K562 (cell line): ENCODE data around the gene IL17RA. TPM values are rescaled to one million over a fixed set of nuclear protein-coding genes. Genes with fewer than 3 reads are reported as not detected.

Experiments
- ATAC-seq: fragments of 200-7000 bp; cut with Tn5 transposase; 3 replicates; pipeline ENCODE4 v1.9.1; 2020; ENCODE audit warnings: moderate library complexity
- BruUV-seq: library from RNA; stranded (reverse); fragments of 400-500 nt; replicated peaks from 2 replicates; lab custom pipeline; 2021; lab: Mats Ljungman, UMichigan
- CTCF ChIA-PET: fragments of 300-600 bp; formaldehyde crosslinking; extraction: SDS; loops from one replicate; lab custom pipeline; 2021; ENCODE audit warnings: low intra/inter-chr PET ratio; lab: Yijun Ruan, JAX
- POLR2A ChIA-PET: fragments of 300-600, 350-650 bp; sonication (Branson Sonifier 250); formaldehyde crosslinking; extraction: SDS; loops from one replicate; lab custom pipeline; 2021; ENCODE audit warnings: antibody characterized with exemption, inconsistent platforms; lab: Yijun Ruan, JAX
- DNase-seq, 4 experiments: peaks; one replicate each; pipeline versions ENCODE4 v3.0.0 to v3.0.0-alpha.2; 2011 to 2018; ENCODE audit warnings: low spot score in 3 of 4, mixed read lengths in 3 of 4; ENCODE audit errors: extremely low read depth in 1 of 4
- FAIRE-seq: peaks from 2 replicates; lab custom pipeline; 2011; peaks lifted over from hg19 to GRCh38; lab: Jason Lieb, UNC
- H2AFZ ChIP-seq: 2 replicates; pipeline ENCODE4 v1.6.0; 2011; ENCODE audit warnings: low read depth, low read length, control low read depth, inconsistent platforms
- H3K27ac ChIP-seq: fragments of 200-600 bp; 3 replicates; pipeline ENCODE4 v1.8.0; 2011; ENCODE audit warnings: low read depth, mild to moderate bottlenecking, control low read depth, inconsistent platforms, low read length, moderate library complexity, mixed read lengths; ENCODE audit errors: extremely low read depth
- H3K27me3 ChIP-seq, 2 experiments: fragments of 300-600 bp in 1 of 2; 2 replicates in 1 of 2; 3 replicates in 1 of 2; pipeline versions ENCODE4 v1.6.0 to v1.8.0; 2011; ENCODE audit warnings: inconsistent platforms in 2 of 2, low read length in 2 of 2, mild to moderate bottlenecking in 1 of 2, mixed read lengths in 1 of 2, moderate library complexity in 1 of 2; ENCODE audit not compliant: control insufficient read depth in 2 of 2, insufficient read depth in 2 of 2
- H3K36me3 ChIP-seq: fragments of 300-600 bp; 3 replicates; pipeline ENCODE4 v1.8.0; 2011; ENCODE audit warnings: mild to moderate bottlenecking, low read length, inconsistent platforms; ENCODE audit not compliant: control insufficient read depth, insufficient read depth
- H3K4me1 ChIP-seq, 2 experiments: fragments of 200-600 bp in 1 of 2; replicated peaks in 1 of 2; 2 replicates in 1 of 2; 3 replicates in 1 of 2; pipeline versions ENCODE4 v1.5.1 to v1.8.0; 2011; ENCODE audit warnings: inconsistent platforms in 2 of 2, low read length in 2 of 2, mild to moderate bottlenecking in 1 of 2, mixed read lengths in 1 of 2, moderate library complexity in 1 of 2; ENCODE audit not compliant: control insufficient read depth in 2 of 2, insufficient read depth in 2 of 2
- H3K4me2 ChIP-seq: 2 replicates; pipeline ENCODE4 v1.6.1; 2011; ENCODE audit warnings: low read length, control low read depth, inconsistent platforms, mixed read lengths; ENCODE audit not compliant: insufficient read depth
- H3K4me3 ChIP-seq: fragments of 200-600 bp; sonication (generic), shearing (Covaris generic); 2 replicates; pipeline ENCODE4 v1.5.1; 2016; ENCODE audit warnings: control low read depth, inconsistent platforms
- H3K79me2 ChIP-seq: fragments of 200-600 bp; 3 replicates; pipeline ENCODE4 v1.8.0; 2011; ENCODE audit warnings: low read length, inconsistent platforms; ENCODE audit not compliant: control insufficient read depth, insufficient read depth
- H3K9ac ChIP-seq, 2 experiments: 2 replicates each; pipeline versions ENCODE4 v1.6.0 to v1.6.1; 2011; ENCODE audit warnings: low read depth in 2 of 2, low read length in 2 of 2, control low read depth in 1 of 2, inconsistent platforms in 1 of 2, mild to moderate bottlenecking in 1 of 2, mixed read lengths in 1 of 2; ENCODE audit not compliant: insufficient read depth in 1 of 2
- H3K9me1 ChIP-seq: one replicate; pipeline ENCODE4 v1.6.0; 2011; ENCODE audit warnings: inconsistent platforms, mild to moderate bottlenecking, low read length, moderate library complexity; ENCODE audit not compliant: control insufficient read depth, insufficient read depth
- H3K9me3 ChIP-seq: replicated peaks from 2 replicates; pipeline ENCODE4 v1.5.1; 2011; ENCODE audit warnings: low read depth, low read length, inconsistent platforms; ENCODE audit not compliant: control insufficient read depth, insufficient read depth
- H4K20me1 ChIP-seq: replicated peaks from 2 replicates; pipeline ENCODE4 v1.6.1; 2011; ENCODE audit warnings: low read length, inconsistent platforms, mixed read lengths; ENCODE audit not compliant: control insufficient read depth, insufficient read depth
- JUNB ChIP-seq: fragments of 450-650 bp; formaldehyde crosslinking; conservative IDR thresholded peaks from 2 replicates; pipeline ENCODE4 v1.4.0; 2020; ENCODE audit warnings: mild to moderate bottlenecking
- NCOA4 ChIP-seq: fragments of 450-650 bp; IDR thresholded peaks from 2 replicates; pipeline ENCODE4 v1.6.1; 2018; ENCODE audit warnings: mild to moderate bottlenecking; ENCODE audit not compliant: partially characterized antibody
- NFIC ChIP-seq: fragments of 450-650 bp; IDR thresholded peaks from 2 replicates; pipeline ENCODE4 v1.6.1; 2017; ENCODE audit warnings: mild to moderate bottlenecking, inconsistent platforms
- TAF9B ChIP-seq: fragments of 450-650 bp; IDR thresholded peaks from 2 replicates; pipeline ENCODE4 v1.6.1; 2018; ENCODE audit warnings: mild to moderate bottlenecking; ENCODE audit not compliant: partially characterized antibody
- THRAP3 ChIP-seq: fragments of 450-650 bp; IDR thresholded peaks from 2 replicates; pipeline ENCODE4 v1.6.1; 2016; ENCODE audit warnings: mild to moderate bottlenecking, inconsistent platforms, borderline replicate concordance
- ZKSCAN1 ChIP-seq: fragments of 150-350 bp; IDR thresholded peaks from 2 replicates; pipeline ENCODE4 v1.6.1; 2016; ENCODE audit warnings: low read depth, low read length
- ZNF165 ChIP-seq: fragments of 250-450 bp; sonication (Bioruptor Pico); IDR thresholded peaks from 2 replicates; pipeline ENCODE4 v1.4.0; 2020; ENCODE audit warnings: borderline replicate concordance
- ZNF395 ChIP-seq: fragments of 200-800 bp; sonication (Bioruptor generic); IDR thresholded peaks from 2 replicates; pipeline ENCODE4 v1.6.1; 2017; ENCODE audit warnings: missing genetic modification characterization, missing compliant biosample characterization
- ZNF431 ChIP-seq: sonication (generic); formaldehyde crosslinking; IDR thresholded peaks from 2 replicates; pipeline ENCODE4 v1.8.0; 2022; ENCODE audit warnings: mild to moderate bottlenecking, missing genetic modification reagents
- WGBS: fragments of 100-300 bp; shearing (Covaris generic); methylation state at CpG from one replicate; pipeline ENCODE4 v1.1.6; 2016; ENCODE audit warnings: low coverage, mixed read lengths; ENCODE audit not compliant: insufficient coverage; ENCODE audit errors: missing lambda C conversion rate; 5-methylcytosine and 5-hydroxymethylcytosine counted together
- in situ Hi-C: fragments of 300-500 bp; cut with MboI; formaldehyde crosslinking; loops from 4 replicates; pipeline ENCODE4 v1.15.0; 2018; ENCODE audit warnings: inconsistent platforms, mixed read lengths
- intact Hi-C: fragments of 100-400 bp; cut with micrococcal nuclease; formaldehyde crosslinking; loops from 2 replicates; pipeline ENCODE4 v1.14.2; 2022
- polyA plus RNA-seq, 8 experiments: library from polyadenylated mRNA; depleted of rRNA in 4 of 8; stranded (reverse) in 5 of 8; unstranded in 3 of 8; fragments of >200 nt; fragmentation: Nextera tagmentation in 2 of 8; fragmentation: Illumina TruSeq in 1 of 8; extraction: Ambion mirVana in 2 of 8; extraction: Trizol in 1 of 8; gene quantifications; 2 replicates each; pipeline versions ENCODE4 v1.2.1 to v1.2.3, GENCODE V29; 2011 to 2014; ENCODE audit warnings: inconsistent platforms in 1 of 8, missing spikeins in 1 of 8
- total RNA-seq, 7 experiments: library from RNA; depleted of rRNA in 6 of 7; stranded (reverse); fragments of >200 nt in 6 of 7; fragmentation: Illumina TruSeq in 2 of 7; extraction: Trizol in 2 of 7; gene quantifications; 2 replicates each; pipeline versions ENCODE4 v1.2.1 to v1.2.3, GENCODE V29; 2011 to 2021; ENCODE audit warnings: low replicate concordance in 1 of 7
- TF ChIP-seq, protein P1 (sequence below): IDR thresholded peaks from 3 replicates; pipeline ENCODE4 v1.6.1; 2011; ENCODE audit warnings: borderline replicate concordance, mild to moderate bottlenecking; ENCODE audit not compliant: insufficient read length, insufficient read depth
- TF ChIP-seq, protein P2 (sequence below): sonication (generic); formaldehyde crosslinking; IDR thresholded peaks from 2 replicates; pipeline ENCODE4 v1.8.1; 2022; ENCODE audit warnings: missing genetic modification reagents

IL17RA gene
- total and polyA plus RNA-seq, 9 of the 15 experiments (the other 6 are each of a cell fraction or from before 2014, with no cell fraction given), result 0.17 to 11.8 (median 3.7) TPM

- POLR2A ChIA-PET, result no interaction called here
- FAIRE-seq (no peak), ATAC-seq (no peak), DNase-seq (no peak)
- Histone ChIP-seq H3K36me3 (0 out of 3 replicates have a peak, but pooled peaks cover 4% of the 10 kb centered on the region), H4K20me1 (peaks cover 14% of the 10 kb centered on the region), H3K4me2 (no peak overlapping the region), H3K9me1 (no peaks in the 10 kb centered on the region), H3K4me3 (no peak overlapping the region), H3K27ac (no peak overlapping the region), H3K79me2 (no peaks in the 10 kb centered on the region), H3K9me3 (no peaks in the 10 kb centered on the region), H3K4me1 (peaks cover 0 to 5% of the 10 kb centered on the region in 2 experiments; a peak in 1 of 5 replicates), H3K27me3 (peaks cover 22 to 48% of the 10 kb centered on the region in 2 experiments), H3K9ac (no peak overlapping the region), H2AFZ (no peak overlapping the region)
- no TSS peak for BruUV-seq
- in situ Hi-C loops (no loop called here), intact Hi-C loops (no loop called here)
- 3% methylated on average over 13 of the region's 13 CpGs for WGBS
- CTCF ChIA-PET, result no interaction called here
- TF ChIP-seq NFIC, result peak; percentile 40; the same call in 1 of the 2 replicates
- TF ChIP-seq ZNF395 (CRISPR knock-in tag), result no peak
- TF ChIP-seq, all 486 proteins: peak for 1
Measured at GRCh38 chr22:17114173-17114897, 29.5 kb downstream of the IL17RA start.

- no TSS peak for BruUV-seq
- 0 out of 3 replicates have a peak, but pooled peaks cover under 1% of the 10 kb centered on the region for H3K36me3 ChIP-seq
- no peaks in the 10 kb centered on the region for H3K9me3 ChIP-seq
- H3K79me2 ChIP-seq, result no peaks in the 10 kb centered on the region
- FAIRE-seq, result peak; percentile 15
- H3K9ac ChIP-seq, result no peak overlapping the region
- peaks cover 25 to 54% of the 10 kb centered on the region in 2 experiments for H3K27me3 ChIP-seq
- no peak for ATAC-seq
- H3K27ac ChIP-seq, result no peak overlapping the region
- H3K4me2 ChIP-seq, result no peak overlapping the region
- H3K9me1 ChIP-seq, result no peaks in the 10 kb centered on the region
- ChIA-PET CTCF (no interaction called here), POLR2A (no interaction called here)
- WGBS, result 14% methylated on average over 8 of the region's 9 CpGs
- H3K4me1 ChIP-seq, result peaks cover 0 to 7% of the 10 kb centered on the region in 2 experiments; a peak in 1 of 5 replicates
- in situ Hi-C loops, result no loop called here
- intact Hi-C loops, result loop anchor here (5.0 kb wide), 1 partner anchor 387 kb away; no protein-coding TSS in a partner anchor
- H3K4me3 ChIP-seq, result no peak overlapping the region
- no peak for DNase-seq
- no peak overlapping the region for H2AFZ ChIP-seq
- H4K20me1 ChIP-seq, result peaks cover 14% of the 10 kb centered on the region
- TF ChIP-seq ZKSCAN1 (no peak), TAF9B (no peak), NCOA4 (no peak), THRAP3 (no peak), ZNF165 (CRISPR knock-in tag) (no peak), JUNB (no peak), ZNF431 (CRISPR knock-in tag) (no peak)
- TF ChIP-seq, protein P1, sequence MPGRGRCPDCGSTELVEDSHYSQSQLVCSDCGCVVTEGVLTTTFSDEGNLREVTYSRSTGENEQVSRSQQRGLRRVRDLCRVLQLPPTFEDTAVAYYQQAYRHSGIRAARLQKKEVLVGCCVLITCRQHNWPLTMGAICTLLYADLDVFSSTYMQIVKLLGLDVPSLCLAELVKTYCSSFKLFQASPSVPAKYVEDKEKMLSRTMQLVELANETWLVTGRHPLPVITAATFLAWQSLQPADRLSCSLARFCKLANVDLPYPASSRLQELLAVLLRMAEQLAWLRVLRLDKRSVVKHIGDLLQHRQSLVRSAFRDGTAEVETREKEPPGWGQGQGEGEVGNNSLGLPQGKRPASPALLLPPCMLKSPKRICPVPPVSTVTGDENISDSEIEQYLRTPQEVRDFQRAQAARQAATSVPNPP, result no peak
- TF ChIP-seq, protein P2, sequence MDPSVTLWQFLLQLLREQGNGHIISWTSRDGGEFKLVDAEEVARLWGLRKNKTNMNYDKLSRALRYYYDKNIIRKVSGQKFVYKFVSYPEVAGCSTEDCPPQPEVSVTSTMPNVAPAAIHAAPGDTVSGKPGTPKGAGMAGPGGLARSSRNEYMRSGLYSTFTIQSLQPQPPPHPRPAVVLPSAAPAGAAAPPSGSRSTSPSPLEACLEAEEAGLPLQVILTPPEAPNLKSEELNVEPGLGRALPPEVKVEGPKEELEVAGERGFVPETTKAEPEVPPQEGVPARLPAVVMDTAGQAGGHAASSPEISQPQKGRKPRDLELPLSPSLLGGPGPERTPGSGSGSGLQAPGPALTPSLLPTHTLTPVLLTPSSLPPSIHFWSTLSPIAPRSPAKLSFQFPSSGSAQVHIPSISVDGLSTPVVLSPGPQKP (CRISPR knock-in tag), result no peak
Measured at GRCh38 chr22:17114898-17115235, 30.1 kb downstream of the IL17RA start.
